ENCODE data around the gene PFKM. TPM values are rescaled to one million over a fixed set of nuclear protein-coding genes. Genes with fewer than 3 reads are reported as not detected.

PFKM gene
- total and polyA plus RNA-seq, 2 experiments from 2014 or later: 28.8 to 41.1 TPM

DNA sequence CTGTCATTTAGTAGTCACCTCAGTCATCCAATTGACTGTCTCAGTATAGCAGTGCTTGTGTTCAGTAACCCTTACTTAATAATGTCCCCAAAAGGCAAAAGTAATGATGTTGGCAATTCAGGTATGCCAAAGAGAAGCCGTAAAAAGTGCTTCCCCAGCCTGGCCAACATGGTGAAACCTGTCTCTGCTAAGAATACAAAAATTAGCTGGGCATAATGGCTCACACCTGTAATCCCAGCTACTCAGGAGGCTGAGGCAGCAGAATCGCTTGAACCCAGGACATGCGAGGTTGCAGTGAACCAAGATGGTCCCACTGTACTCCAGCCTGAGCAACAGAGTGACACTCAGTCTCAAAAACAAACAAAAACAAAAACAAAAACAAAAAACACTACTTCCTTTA is 46.9 kb upstream of the PFKM start:
- in situ Hi-C loops (cut with MboI): no loop called here
- TF ChIP-seq EZH2phosphoT487 (IDR thresholded peaks at IDR 0.05; ENCODE audit: insufficient read depth, low read depth) (no peak), EZH2 (IDR thresholded peaks at IDR 0.05; ENCODE audit: insufficient read depth, poor library complexity, severe bottlenecking) (no peak)
- Histone ChIP-seq H3F3A (ENCODE audit: insufficient read depth) (peaks cover 10% of the 10 kb centered on the region), H3K27ac (no peak overlapping the region), H3K9me3 (ENCODE audit: low read depth) (no peaks in the 10 kb centered on the region), H3K79me2 (ENCODE audit: insufficient read depth) (no peaks in the 10 kb centered on the region), H3K4me1 (ENCODE audit: insufficient read depth) (peaks cover 4% of the 10 kb centered on the region; the same call in 1 of the 2 replicates), H3K9ac (no peak overlapping the region), H3K27me3 (replicated peaks; ENCODE audit: insufficient read depth) (no peaks in the 10 kb centered on the region), H2AFZ (no peak overlapping the region), H3K9me2 (ENCODE audit: insufficient read depth) (no peaks in the 10 kb centered on the region), H3K36me3 (ENCODE audit: low read depth) (peaks cover 23% of the 10 kb centered on the region; the same call in 1 of the 2 replicates), H3K4me2 (ENCODE audit: unreplicated experiment) (no peak overlapping the region), H3K4me3 (no peak overlapping the region), H4K20me1 (ENCODE audit: insufficient read depth) (no peaks in the 10 kb centered on the region)
- 98 to 99% methylated on average over 3 of the region's 3 CpGs for WGBS, 2 experiments (ENCODE audit: low coverage in 1 of 2, low lambda C conversion rate in 2 of 2, missing lambda C conversion rate in 2 of 2)
- no peak for DNase-seq

- H3K4me2 ChIP-seq (ENCODE audit: unreplicated experiment): no peak overlapping the region
- no peak overlapping the region for H3K9ac ChIP-seq
- no peaks in the 10 kb centered on the region for H4K20me1 ChIP-seq (ENCODE audit: insufficient read depth)
- peaks cover 7% of the 10 kb centered on the region for H3F3A ChIP-seq (ENCODE audit: insufficient read depth)
- TF ChIP-seq EZH2 (IDR thresholded peaks at IDR 0.05; ENCODE audit: insufficient read depth, poor library complexity, severe bottlenecking) (no peak), EZH2phosphoT487 (IDR thresholded peaks at IDR 0.05; ENCODE audit: insufficient read depth, low read depth) (no peak)
- no peaks in the 10 kb centered on the region for H3K27me3 ChIP-seq (replicated peaks; ENCODE audit: insufficient read depth)
- H3K9me3 ChIP-seq (ENCODE audit: low read depth): no peaks in the 10 kb centered on the region
- no peak overlapping the region for H3K27ac ChIP-seq
- in situ Hi-C loops (cut with MboI): no loop called here
- no peaks in the 10 kb centered on the region for H3K79me2 ChIP-seq (ENCODE audit: insufficient read depth)
- H3K9me2 ChIP-seq (ENCODE audit: insufficient read depth): no peaks in the 10 kb centered on the region
- H3K36me3 ChIP-seq (ENCODE audit: low read depth): peaks cover 28% of the 10 kb centered on the region; the same call in 1 of the 2 replicates
- DNase-seq: no peak
- no peak overlapping the region for H3K4me3 ChIP-seq
- no peak overlapping the region for H2AFZ ChIP-seq
- H3K4me1 ChIP-seq (ENCODE audit: insufficient read depth): peaks cover 13% of the 10 kb centered on the region
- 16 to 29% methylated on average over 1 of the region's 1 CpG for WGBS, 2 experiments (ENCODE audit: low coverage in 1 of 2, low lambda C conversion rate in 2 of 2, missing lambda C conversion rate in 2 of 2)
These were observed 44.9 kb upstream of the PFKM start for GRCh38 chr12:48074266-48074665.

GRCh38 chr12:48075832-48076231 is 43.3 kb upstream of the PFKM start:
- no peaks in the 10 kb centered on the region for H3K27me3 ChIP-seq (replicated peaks; ENCODE audit: insufficient read depth)
- no peaks in the 10 kb centered on the region for H3K9me3 ChIP-seq (ENCODE audit: low read depth)
- peaks cover 22% of the 10 kb centered on the region; the same call in 1 of the 2 replicates for H3K36me3 ChIP-seq (ENCODE audit: low read depth)
- H3K9ac ChIP-seq: no peak overlapping the region
- 91 to 100% methylated on average over 1 of the region's 1 CpG for WGBS, 2 experiments (ENCODE audit: low coverage in 1 of 2, low lambda C conversion rate in 2 of 2, missing lambda C conversion rate in 2 of 2)
- H3K4me2 ChIP-seq (ENCODE audit: unreplicated experiment): no peak overlapping the region
- no peaks in the 10 kb centered on the region for H4K20me1 ChIP-seq (ENCODE audit: insufficient read depth)
- in situ Hi-C loops (cut with MboI): no loop called here
- H3K9me2 ChIP-seq (ENCODE audit: insufficient read depth): no peaks in the 10 kb centered on the region
- no peak overlapping the region for H2AFZ ChIP-seq
- peaks cover 15% of the 10 kb centered on the region for H3K4me1 ChIP-seq (ENCODE audit: insufficient read depth)
- H3K79me2 ChIP-seq (ENCODE audit: insufficient read depth): no peaks in the 10 kb centered on the region
- H3K27ac ChIP-seq: no peak overlapping the region
- no peak for TF ChIP-seq EZH2phosphoT487 (IDR thresholded peaks at IDR 0.05; ENCODE audit: insufficient read depth, low read depth)
- TF ChIP-seq EZH2 (IDR thresholded peaks at IDR 0.05; ENCODE audit: insufficient read depth, poor library complexity, severe bottlenecking): no peak
- H3F3A ChIP-seq (ENCODE audit: insufficient read depth): peaks cover 8% of the 10 kb centered on the region; the same call in 1 of the 2 replicates
- no peak overlapping the region for H3K4me3 ChIP-seq
- DNase-seq: no peak

GRCh38 chr12:48077111-48077510 is 42.1 kb upstream of the PFKM start:
- H3F3A ChIP-seq (ENCODE audit: insufficient read depth): peaks cover 8% of the 10 kb centered on the region; the same call in 1 of the 2 replicates
- no peaks in the 10 kb centered on the region for H3K27me3 ChIP-seq (replicated peaks; ENCODE audit: insufficient read depth)
- WGBS, 2 experiments (ENCODE audit: low coverage in 1 of 2, low lambda C conversion rate in 2 of 2, missing lambda C conversion rate in 2 of 2): 73 to 80% methylated on average over 2 of the region's 2 CpGs
- H4K20me1 ChIP-seq (ENCODE audit: insufficient read depth): no peaks in the 10 kb centered on the region
- no peak overlapping the region for H2AFZ ChIP-seq
- H3K9me2 ChIP-seq (ENCODE audit: insufficient read depth): no peaks in the 10 kb centered on the region
- H3K79me2 ChIP-seq (ENCODE audit: insufficient read depth): no peaks in the 10 kb centered on the region
- peaks cover 15% of the 10 kb centered on the region for H3K4me1 ChIP-seq (ENCODE audit: insufficient read depth)
- no peak overlapping the region for H3K27ac ChIP-seq
- no peaks in the 10 kb centered on the region for H3K9me3 ChIP-seq (ENCODE audit: low read depth)
- H3K4me3 ChIP-seq: no peak overlapping the region
- H3K36me3 ChIP-seq (ENCODE audit: low read depth): peaks cover 19% of the 10 kb centered on the region; the same call in 1 of the 2 replicates
- no peak overlapping the region for H3K9ac ChIP-seq
- no peak for DNase-seq
- H3K4me2 ChIP-seq (ENCODE audit: unreplicated experiment): no peak overlapping the region
- in situ Hi-C loops (cut with MboI): no loop called here
- TF ChIP-seq EZH2 (IDR thresholded peaks at IDR 0.05; ENCODE audit: insufficient read depth, poor library complexity, severe bottlenecking) (no peak), EZH2phosphoT487 (IDR thresholded peaks at IDR 0.05; ENCODE audit: insufficient read depth, low read depth) (no peak)
